GM13977 (cell line): ENCODE results near the gene NANOS3.

Source experiments
- DNase-seq: peaks from one replicate; pipeline ENCODE4 v3.0.0; 2012; ENCODE audit warnings: low spot score
- in situ Hi-C: fragments of 300-500 bp; cut with MboI; formaldehyde crosslinking; loops from one replicate; pipeline ENCODE4 v1.12.0; 2022; ENCODE audit warnings: low sequenced_read_pairs, low pct_unique_long_range_greater_than_20kb, mixed read lengths, inconsistent platforms; ENCODE audit not compliant: unreplicated experiment
- TF ChIP-seq, protein P1 (sequence below): IDR thresholded peaks from 2 replicates; pipeline ENCODE4 v1.5.1; 2012; ENCODE audit warnings: mild to moderate bottlenecking, control low read depth; ENCODE audit not compliant: insufficient read depth; ENCODE audit errors: extremely low read depth, missing control alignments

NANOS3 gene

GRCh38 chr19:13833330-13834243, 43.3 kb upstream of the NANOS3 start:
- TF ChIP-seq, protein P1, sequence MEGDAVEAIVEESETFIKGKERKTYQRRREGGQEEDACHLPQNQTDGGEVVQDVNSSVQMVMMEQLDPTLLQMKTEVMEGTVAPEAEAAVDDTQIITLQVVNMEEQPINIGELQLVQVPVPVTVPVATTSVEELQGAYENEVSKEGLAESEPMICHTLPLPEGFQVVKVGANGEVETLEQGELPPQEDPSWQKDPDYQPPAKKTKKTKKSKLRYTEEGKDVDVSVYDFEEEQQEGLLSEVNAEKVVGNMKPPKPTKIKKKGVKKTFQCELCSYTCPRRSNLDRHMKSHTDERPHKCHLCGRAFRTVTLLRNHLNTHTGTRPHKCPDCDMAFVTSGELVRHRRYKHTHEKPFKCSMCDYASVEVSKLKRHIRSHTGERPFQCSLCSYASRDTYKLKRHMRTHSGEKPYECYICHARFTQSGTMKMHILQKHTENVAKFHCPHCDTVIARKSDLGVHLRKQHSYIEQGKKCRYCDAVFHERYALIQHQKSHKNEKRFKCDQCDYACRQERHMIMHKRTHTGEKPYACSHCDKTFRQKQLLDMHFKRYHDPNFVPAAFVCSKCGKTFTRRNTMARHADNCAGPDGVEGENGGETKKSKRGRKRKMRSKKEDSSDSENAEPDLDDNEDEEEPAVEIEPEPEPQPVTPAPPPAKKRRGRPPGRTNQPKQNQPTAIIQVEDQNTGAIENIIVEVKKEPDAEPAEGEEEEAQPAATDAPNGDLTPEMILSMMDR, result peak; percentile 63
- peak; percentile 99 for DNase-seq
- in situ Hi-C loops, result no loop called here

DNA sequence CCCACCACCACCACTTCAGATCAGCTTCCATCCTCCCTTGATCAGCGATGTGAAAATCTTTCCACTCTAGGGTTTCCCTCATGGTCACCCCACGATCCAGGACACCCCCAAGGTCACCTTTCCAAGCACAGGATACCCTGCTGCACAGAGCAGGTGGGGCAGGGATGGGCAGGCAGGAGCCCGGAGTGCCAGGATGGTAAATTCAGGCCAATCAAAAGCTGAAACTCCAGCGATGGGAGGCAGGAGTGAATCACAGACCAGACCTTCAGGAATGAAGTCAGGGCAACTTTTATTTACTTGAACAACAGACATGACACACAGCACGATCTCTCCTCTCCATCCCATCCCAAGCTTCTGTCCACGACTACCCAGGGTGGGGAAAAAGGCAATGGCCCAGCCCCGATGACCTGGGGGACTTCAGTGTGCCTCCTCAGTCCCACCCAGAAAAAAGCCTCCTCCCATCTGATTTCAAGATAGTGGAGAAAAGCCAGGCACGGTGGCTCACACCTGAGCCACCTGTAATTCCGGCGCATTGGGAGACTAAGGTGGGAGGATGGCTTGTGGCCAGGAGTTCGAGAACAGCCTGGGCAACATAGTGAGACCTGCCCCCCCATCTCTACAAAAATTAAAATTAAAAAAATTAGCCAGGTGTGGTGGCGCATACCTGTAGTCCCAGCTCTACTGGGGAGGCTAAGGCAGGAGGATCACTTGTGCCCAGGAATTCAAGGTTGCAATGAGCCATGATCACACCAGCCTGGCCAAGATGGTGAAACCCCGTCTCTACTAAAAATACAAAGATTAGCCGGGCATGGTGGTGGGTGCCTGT, 42.5 kb upstream of the NANOS3 start:
- TF ChIP-seq, protein P1, result no peak
- no peak for DNase-seq
- in situ Hi-C loops, result no loop called here

GRCh38 chr19:13835791-13836723, 40.9 kb upstream of the NANOS3 start:
- TF ChIP-seq, protein P1, result no peak
- in situ Hi-C loops, result no loop called here
- no peak for DNase-seq

- no peak for DNase-seq
- TF ChIP-seq, protein P1, result no peak
- in situ Hi-C loops, result no loop called here
Measured at GRCh38 chr19:13838435-13839129, 38.4 kb upstream of the NANOS3 start.

DNA sequence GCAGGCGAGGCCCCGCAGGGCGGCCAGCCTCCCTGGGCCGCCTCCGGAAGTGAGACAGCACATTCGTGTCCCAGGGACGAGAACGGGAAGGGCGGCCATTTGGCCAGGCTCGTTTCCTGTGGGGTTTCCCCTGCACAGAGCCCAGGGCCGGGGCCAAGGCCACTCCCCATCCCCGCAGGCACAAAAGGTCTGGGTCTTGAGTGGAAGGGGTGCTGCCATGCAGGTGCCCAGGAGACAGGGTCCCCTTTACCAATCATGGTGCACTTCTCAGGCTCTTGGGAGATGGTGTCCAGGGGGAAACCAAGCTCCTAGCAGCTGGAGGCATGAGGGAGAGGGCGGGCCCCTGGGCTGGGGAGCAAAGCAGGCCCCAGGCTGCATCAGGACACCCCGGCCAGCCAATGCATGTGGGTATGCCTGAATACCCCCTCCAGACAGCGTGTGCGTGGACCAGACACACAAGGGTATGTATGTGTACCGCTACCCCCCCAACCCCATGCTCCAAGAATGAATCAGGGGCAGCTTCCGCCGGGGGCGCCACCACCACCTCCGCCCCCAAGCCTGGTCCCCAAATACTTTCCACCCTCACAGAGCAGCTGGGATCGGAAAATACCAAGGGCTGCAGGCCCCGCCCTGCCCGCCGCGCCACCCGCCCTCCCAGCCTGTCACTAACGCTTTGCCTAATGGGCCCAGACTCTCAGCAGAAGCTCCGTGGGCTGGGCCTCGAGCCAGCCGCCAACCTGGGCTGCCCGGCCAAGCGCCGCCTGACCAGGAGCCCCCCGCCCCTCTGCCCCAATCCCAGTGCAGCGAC, 37.6 kb upstream of the NANOS3 start:
- TF ChIP-seq, protein P1, result no peak
- in situ Hi-C loops, result no loop called here
- DNase-seq, result peak; percentile 92
